MCF 10A (cell line): ENCODE measurements around the gene TMPRSS11A. TPM values are rescaled to one million over a fixed set of nuclear protein-coding genes. Genes with fewer than 3 reads are reported as not detected.

Source experiments
- BruUV-seq: library from RNA; stranded (reverse); fragments of 400-500 nt; replicated peaks from 2 replicates; lab custom pipeline; 2021; lab: Mats Ljungman, UMichigan
- CTCF ChIA-PET: fragments of 300-600 bp; sonication (Branson Sonifier 250); formaldehyde crosslinking; extraction: SDS; loops from one replicate; lab custom pipeline; 2021; ENCODE audit warnings: antibody characterized with exemption, inconsistent platforms; lab: Yijun Ruan, JAX
- POLR2A ChIA-PET: fragments of 300-600, 350-650 bp; sonication (Branson Sonifier 250); formaldehyde crosslinking; extraction: SDS; loops from one replicate; lab custom pipeline; 2020; ENCODE audit warnings: antibody characterized with exemption, inconsistent platforms; lab: Yijun Ruan, JAX
- DNase-seq: peaks from one replicate; pipeline ENCODE4 v3.0.0-alpha.2; 2018; ENCODE audit not compliant: unreplicated experiment
- H3K27ac Mint-ChIP-seq: one replicate; pipeline ENCODE4 v1.8.0; 2022; ENCODE audit warnings: mild to moderate bottlenecking, low read depth, mixed read lengths; ENCODE audit not compliant: unreplicated experiment
- H3K27me3 Mint-ChIP-seq: one replicate; pipeline ENCODE4 v1.8.0; 2022; ENCODE audit warnings: mixed read lengths; ENCODE audit not compliant: insufficient read depth, unreplicated experiment
- H3K36me3 Mint-ChIP-seq: one replicate; pipeline ENCODE4 v1.8.0; 2022; ENCODE audit warnings: mild to moderate bottlenecking, moderate library complexity, mixed read lengths; ENCODE audit not compliant: insufficient read depth, unreplicated experiment
- H3K4me1 Mint-ChIP-seq: one replicate; pipeline ENCODE4 v1.8.0; 2022; ENCODE audit warnings: mixed read lengths; ENCODE audit not compliant: insufficient read depth, unreplicated experiment
- H3K4me3 Mint-ChIP-seq: one replicate; pipeline ENCODE4 v1.8.0; 2022; ENCODE audit warnings: mild to moderate bottlenecking, moderate library complexity, mixed read lengths; ENCODE audit not compliant: unreplicated experiment
- H3K9me3 Mint-ChIP-seq: one replicate; pipeline ENCODE4 v1.8.0; 2022; ENCODE audit warnings: mixed read lengths; ENCODE audit not compliant: unreplicated experiment
- intact Hi-C: fragments of 100-400 bp; cut with micrococcal nuclease; formaldehyde crosslinking; loops from 2 replicates; pipeline ENCODE4 v1.14.1; 2022
- total RNA-seq: library from RNA; stranded (reverse); gene quantifications from 2 replicates; pipeline ENCODE4 v1.2.3, GENCODE V29; 2022
- TF ChIP-seq, protein P1 (sequence below): fragments of 200-600 bp; IDR thresholded peaks from one replicate; pipeline ENCODE4 v1.8.0; 2022; ENCODE audit warnings: antibody characterized with exemption, mild to moderate bottlenecking; ENCODE audit not compliant: unreplicated experiment

Gene TMPRSS11A
- total RNA-seq, 1 experiment from 2014 or later, result not detected

DNA sequence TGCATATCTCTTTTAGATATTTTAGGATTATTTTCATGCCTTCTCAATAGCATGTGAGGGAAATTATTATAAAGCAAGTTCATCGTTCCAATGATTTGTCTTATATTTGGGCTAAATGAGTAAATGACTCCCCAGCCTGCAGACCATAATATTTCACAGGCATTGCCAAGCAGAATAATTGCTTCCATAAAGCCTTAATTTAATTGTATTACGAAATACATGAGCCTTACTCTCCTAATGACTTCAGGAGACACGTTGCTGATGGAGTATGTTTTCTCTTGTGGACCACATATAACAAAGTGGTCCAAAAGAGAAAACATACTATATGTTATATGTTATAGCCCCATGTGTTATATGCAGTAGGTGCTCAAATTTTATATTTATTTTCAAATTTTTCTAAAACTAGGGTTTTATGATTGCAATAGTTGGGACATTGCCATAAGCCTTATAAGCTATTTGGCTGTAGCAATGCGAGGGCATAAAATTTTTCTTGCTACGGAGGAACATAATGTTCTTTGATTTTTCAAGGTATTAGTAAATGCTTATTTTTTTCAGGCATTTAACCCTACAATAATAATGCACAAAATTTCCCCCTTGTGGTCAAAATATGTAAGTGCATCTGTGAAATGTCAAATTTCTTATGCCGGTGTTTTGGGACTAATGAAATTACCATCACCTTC lies 53.2 kb downstream of the TMPRSS11A start:
- peak; percentile 50 for DNase-seq
- H3K27ac Mint-ChIP-seq, result no peak overlapping the region
- H3K9me3 Mint-ChIP-seq, result peaks cover 7% of the 10 kb centered on the region
- POLR2A ChIA-PET, result no interaction called here
- no peaks in the 10 kb centered on the region for H3K36me3 Mint-ChIP-seq
- TF ChIP-seq, protein P1, sequence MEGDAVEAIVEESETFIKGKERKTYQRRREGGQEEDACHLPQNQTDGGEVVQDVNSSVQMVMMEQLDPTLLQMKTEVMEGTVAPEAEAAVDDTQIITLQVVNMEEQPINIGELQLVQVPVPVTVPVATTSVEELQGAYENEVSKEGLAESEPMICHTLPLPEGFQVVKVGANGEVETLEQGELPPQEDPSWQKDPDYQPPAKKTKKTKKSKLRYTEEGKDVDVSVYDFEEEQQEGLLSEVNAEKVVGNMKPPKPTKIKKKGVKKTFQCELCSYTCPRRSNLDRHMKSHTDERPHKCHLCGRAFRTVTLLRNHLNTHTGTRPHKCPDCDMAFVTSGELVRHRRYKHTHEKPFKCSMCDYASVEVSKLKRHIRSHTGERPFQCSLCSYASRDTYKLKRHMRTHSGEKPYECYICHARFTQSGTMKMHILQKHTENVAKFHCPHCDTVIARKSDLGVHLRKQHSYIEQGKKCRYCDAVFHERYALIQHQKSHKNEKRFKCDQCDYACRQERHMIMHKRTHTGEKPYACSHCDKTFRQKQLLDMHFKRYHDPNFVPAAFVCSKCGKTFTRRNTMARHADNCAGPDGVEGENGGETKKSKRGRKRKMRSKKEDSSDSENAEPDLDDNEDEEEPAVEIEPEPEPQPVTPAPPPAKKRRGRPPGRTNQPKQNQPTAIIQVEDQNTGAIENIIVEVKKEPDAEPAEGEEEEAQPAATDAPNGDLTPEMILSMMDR, result peak; percentile 65
- H3K4me1 Mint-ChIP-seq, result no peaks in the 10 kb centered on the region
- intact Hi-C loops, result loop anchor here (1.0 to 10.0 kb wide), 3 partner anchors 38 to 361 kb away; no protein-coding TSS in a partner anchor
- no TSS peak for BruUV-seq
- CTCF ChIA-PET, result interaction anchor here (0.7 to 3.5 kb wide), 13 partner anchors 8 to 406 kb away, joined by 3 to 25 read pairs (median 5); no protein-coding TSS in a partner anchor
- no peaks in the 10 kb centered on the region for H3K27me3 Mint-ChIP-seq
- no peak overlapping the region for H3K4me3 Mint-ChIP-seq

DNA sequence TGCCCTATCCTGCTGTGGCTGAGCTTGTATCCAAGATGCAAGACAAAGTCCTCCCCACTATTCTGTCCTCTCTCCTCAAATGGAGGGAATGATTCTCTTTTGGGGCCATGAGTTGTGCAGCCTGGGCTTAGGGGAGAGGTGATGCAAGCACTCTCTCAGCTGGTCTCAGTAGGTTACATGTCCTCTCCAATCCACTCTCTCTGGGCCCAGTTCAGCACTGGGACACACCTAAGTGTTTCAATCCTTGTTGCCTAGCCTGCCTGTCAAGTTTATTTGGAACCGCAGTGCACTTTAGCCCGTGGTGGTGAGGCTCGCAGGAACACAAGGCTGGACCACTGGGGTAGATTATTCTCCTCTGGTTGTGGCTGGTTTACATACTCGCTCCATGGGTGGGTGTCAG lies 55.6 kb downstream of the TMPRSS11A start:
- CTCF ChIA-PET, result interaction anchor here (0.6 to 1.8 kb wide), 4 partner anchors 11 to 161 kb away, joined by 3 to 6 read pairs (median 3); no protein-coding TSS in a partner anchor
- H3K4me3 Mint-ChIP-seq, result no peak overlapping the region

DNA sequence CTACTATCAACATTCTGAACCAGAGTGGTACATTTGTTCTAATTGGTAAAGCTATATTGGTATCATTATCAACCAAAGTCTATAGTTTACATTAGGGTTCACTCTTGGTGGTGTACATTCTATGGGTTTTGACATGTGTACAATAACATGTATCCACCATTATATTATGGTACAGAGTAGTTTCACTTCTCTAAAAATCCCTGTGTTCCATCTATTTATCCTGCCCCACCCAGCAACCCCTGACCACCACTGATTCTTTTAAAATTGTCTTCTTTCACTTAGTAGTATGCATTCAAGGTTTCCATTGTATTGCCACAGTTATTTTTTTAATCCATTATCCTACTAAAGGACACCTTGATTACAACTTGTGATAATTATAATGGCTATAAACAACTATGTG lies 64.2 kb downstream of the TMPRSS11A start:
- no TSS peak for BruUV-seq
- DNase-seq, result no peak

More for the DNA sequence above, 55.6 kb downstream of the TMPRSS11A start:
- no peaks in the 10 kb centered on the region for H3K27me3 Mint-ChIP-seq
- POLR2A ChIA-PET, result no interaction called here
- TF ChIP-seq, protein P1, result no peak
- H3K36me3 Mint-ChIP-seq, result no peaks in the 10 kb centered on the region
- DNase-seq, result no peak
- no peaks in the 10 kb centered on the region for H3K4me1 Mint-ChIP-seq
- intact Hi-C loops, result no loop called here
- no TSS peak for BruUV-seq
- H3K9me3 Mint-ChIP-seq, result peaks cover 7% of the 10 kb centered on the region
- no peak overlapping the region for H3K27ac Mint-ChIP-seq

DNA sequence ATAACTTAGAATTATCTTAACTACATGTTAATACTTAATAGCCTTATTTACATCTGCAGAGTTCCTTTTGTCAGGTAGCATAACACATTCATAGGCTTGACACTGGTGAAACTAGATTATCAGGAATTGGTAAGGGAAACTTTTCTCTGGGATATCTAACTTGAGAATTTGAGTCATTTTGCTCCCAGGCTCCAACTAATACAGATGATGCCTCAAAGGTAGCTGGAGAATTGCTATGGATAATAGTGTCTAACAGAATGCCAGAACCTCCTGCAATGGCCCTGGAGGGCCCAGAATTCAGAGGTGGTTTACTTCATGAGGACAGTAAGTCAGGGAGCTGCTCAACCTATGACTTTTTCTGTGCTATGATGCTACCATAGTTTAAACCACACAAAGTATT lies 65.6 kb downstream of the TMPRSS11A start:
- no peaks in the 10 kb centered on the region for H3K4me1 Mint-ChIP-seq
- no peak for DNase-seq
- no peak overlapping the region for H3K27ac Mint-ChIP-seq
- BruUV-seq, result no TSS peak
- no peak overlapping the region for H3K4me3 Mint-ChIP-seq
- intact Hi-C loops, result no loop called here
- H3K36me3 Mint-ChIP-seq, result no peaks in the 10 kb centered on the region
- POLR2A ChIA-PET, result interaction anchor here (0.8 kb wide), 1 partner anchor 12 kb away, joined by 3 read pairs; no protein-coding TSS in a partner anchor
- TF ChIP-seq, protein P1, result no peak
- H3K27me3 Mint-ChIP-seq, result no peaks in the 10 kb centered on the region
- no peaks in the 10 kb centered on the region for H3K9me3 Mint-ChIP-seq
- CTCF ChIA-PET, result no interaction called here

More for the DNA sequence above, 64.2 kb downstream of the TMPRSS11A start:
- Mint-ChIP-seq H3K27me3 (no peaks in the 10 kb centered on the region), H3K36me3 (no peaks in the 10 kb centered on the region), H3K4me1 (no peaks in the 10 kb centered on the region), H3K27ac (no peak overlapping the region), H3K9me3 (no peaks in the 10 kb centered on the region), H3K4me3 (no peak overlapping the region)
- POLR2A ChIA-PET, result no interaction called here
- CTCF ChIA-PET, result interaction anchor here (1.6 kb wide), 1 partner anchor 11 kb away, joined by 12 read pairs; no protein-coding TSS in a partner anchor
- TF ChIP-seq, protein P1, result no peak
- intact Hi-C loops, result no loop called here
